LHCN-M2 (cell line): Measurements from ENCODE around the gene ADAMTS6. TPM values are rescaled to one million over a fixed set of nuclear protein-coding genes. Genes with fewer than 3 reads are reported as not detected.
A peak's percentile ranks its signal among the peaks of the same experiment; 100 is the strongest.

Experiments used
- DNase-seq: peaks from one replicate; pipeline ENCODE4 v3.0.0-alpha.2; 2012; ENCODE audit warnings: low read depth
- total RNA-seq: library from RNA; depleted of rRNA; stranded (reverse); fragments of >200 nt; gene quantifications from 2 replicates; pipeline ENCODE4 v1.2.3, GENCODE V29; 2014

ADAMTS6 gene
- total RNA-seq, 1 experiment from 2014 or later, result 30.8 TPM

- no peak for DNase-seq
These were observed 331.0 kb downstream of the ADAMTS6 start for GRCh38 chr5:65150599-65151304.

- no peak for DNase-seq
These were observed 331.9 kb downstream of the ADAMTS6 start for GRCh38 chr5:65149827-65150226.

GRCh38 chr5:65144136-65144871 lies 337.4 kb downstream of the ADAMTS6 start:
- peak; percentile 82 for DNase-seq

- peak; percentile 94 for DNase-seq
These were observed 339.2 kb downstream of the ADAMTS6 start for GRCh38 chr5:65142511-65143011.

GRCh38 chr5:65142016-65142415 lies 339.7 kb downstream of the ADAMTS6 start:
- DNase-seq, result no peak

GRCh38 chr5:65141493-65141892 lies 340.2 kb downstream of the ADAMTS6 start:
- peak; percentile 72 for DNase-seq

GRCh38 chr5:65137631-65138030 lies 344.1 kb downstream of the ADAMTS6 start:
- DNase-seq, result no peak

GRCh38 chr5:65133477-65134110 lies 348.1 kb downstream of the ADAMTS6 start:
- DNase-seq, result peak; percentile 48

- no peak for DNase-seq
These were observed 349.3 kb downstream of the ADAMTS6 start for GRCh38 chr5:65132386-65132785.

GRCh38 chr5:65128226-65128625 lies 353.5 kb downstream of the ADAMTS6 start:
- DNase-seq, result no peak

GRCh38 chr5:65127161-65127901 lies 354.4 kb downstream of the ADAMTS6 start:
- peak; percentile 75 for DNase-seq

- no peak for DNase-seq
These were observed 355.1 kb downstream of the ADAMTS6 start for GRCh38 chr5:65126542-65127069.

GRCh38 chr5:65125591-65126541 lies 355.9 kb downstream of the ADAMTS6 start:
- peak; percentile 59 for DNase-seq

GRCh38 chr5:65121880-65122436 lies 359.8 kb downstream of the ADAMTS6 start:
- peak; percentile 96 for DNase-seq

GRCh38 chr5:65120371-65120967 lies 361.3 kb downstream of the ADAMTS6 start:
- no peak for DNase-seq

- DNase-seq, result no peak
These were observed 364.2 kb downstream of the ADAMTS6 start for GRCh38 chr5:65117525-65117924.

- DNase-seq, result no peak
These were observed 367.9 kb downstream of the ADAMTS6 start for GRCh38 chr5:65113771-65114170.

GRCh38 chr5:65111961-65112658 lies 369.6 kb downstream of the ADAMTS6 start:
- DNase-seq, result no peak
